Activated T-cell treated with anti-CD3 and anti-CD28 coated beads for 1 hour (primary cell): Measurements from ENCODE around the gene CCSER2.
"Not testable (repeated sequence)": the region's sequence is repeated elsewhere in the genome, so short reads cannot be mapped to it uniquely, and the experiment has no call there.

Experiments
- DNase-seq: peaks from one replicate; pipeline ENCODE4 v3.0.0-alpha.2; 2020; ENCODE audit warnings: low read depth

Gene CCSER2

DNA sequence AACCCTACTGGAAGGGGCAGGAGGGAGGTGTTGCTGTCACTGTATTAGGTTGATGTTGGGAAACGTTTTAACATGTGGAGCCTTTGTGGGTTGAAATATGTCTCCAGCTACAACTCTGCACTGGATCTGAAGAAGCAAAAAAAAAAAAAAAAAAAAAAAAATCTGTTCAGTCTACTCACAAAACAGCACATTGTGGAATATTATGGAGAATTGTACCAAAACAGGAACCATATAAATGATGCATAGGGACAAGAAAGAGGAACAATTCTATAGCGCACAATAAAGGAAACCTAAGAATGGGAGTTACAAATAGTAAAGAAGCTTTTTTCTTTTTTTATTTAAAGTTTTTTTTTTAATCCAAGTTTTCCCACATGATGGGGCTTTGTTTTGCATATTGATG is 63.8 kb downstream of the CCSER2 start:
- DNase-seq: no peak

DNA sequence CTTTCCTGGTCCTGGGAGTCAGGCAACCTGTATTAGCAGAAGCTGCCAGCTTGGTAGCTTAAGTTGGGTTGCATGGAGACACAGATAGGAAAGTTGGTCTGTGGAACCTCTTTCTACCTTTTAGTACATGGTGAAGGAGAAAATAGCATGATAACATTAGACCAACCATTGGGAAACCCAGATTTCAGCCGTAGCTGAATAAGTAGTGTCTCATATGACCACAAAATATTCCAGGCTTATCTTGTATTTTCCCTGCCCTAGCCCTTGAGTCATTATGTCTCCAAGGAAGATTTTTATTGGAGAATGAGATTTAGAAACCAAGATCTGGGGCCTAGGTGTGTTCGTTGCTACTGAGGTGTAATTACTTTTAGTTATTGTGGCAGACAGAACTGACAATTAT is 67.2 kb downstream of the CCSER2 start:
- no peak for DNase-seq

DNA sequence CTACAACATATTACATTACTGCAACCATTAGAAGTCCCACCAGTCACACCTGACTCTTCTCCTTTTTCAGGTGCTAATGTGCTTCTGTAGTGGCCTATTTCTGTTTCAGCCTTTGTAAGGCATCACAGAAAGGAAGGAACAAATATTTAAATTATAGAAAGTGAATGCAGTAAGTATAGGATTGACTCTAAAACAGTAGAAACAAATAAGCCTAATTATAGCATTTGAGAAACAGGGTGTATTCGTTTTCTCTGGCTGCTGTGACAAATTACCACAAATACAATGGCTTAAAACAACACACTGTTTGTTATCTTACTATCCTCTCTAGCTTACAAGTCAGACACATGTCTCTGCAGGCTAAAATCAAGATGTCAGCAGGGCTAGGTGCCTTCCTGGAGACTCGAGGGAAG is 69.4 kb downstream of the CCSER2 start:
- DNase-seq: no peak

DNA sequence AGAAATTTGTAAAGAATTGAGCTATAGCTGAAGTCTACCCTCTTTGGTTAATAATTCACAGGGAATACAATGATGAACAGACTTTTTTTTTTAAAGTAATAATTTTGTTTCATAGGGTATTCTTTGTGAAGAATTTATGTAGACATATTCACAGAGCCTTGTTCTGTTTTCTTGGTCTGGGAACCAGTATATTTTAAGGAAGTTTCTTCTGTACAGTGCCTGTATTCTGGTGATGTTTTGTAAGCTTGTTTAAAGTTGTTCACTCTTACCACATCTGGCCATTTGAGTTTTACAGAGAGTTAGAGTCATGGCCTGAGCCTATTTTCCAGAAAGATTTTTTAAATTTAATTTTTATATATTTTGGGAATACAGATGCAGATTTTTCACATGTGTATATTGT is 70.3 kb downstream of the CCSER2 start:
- no peak for DNase-seq

DNA sequence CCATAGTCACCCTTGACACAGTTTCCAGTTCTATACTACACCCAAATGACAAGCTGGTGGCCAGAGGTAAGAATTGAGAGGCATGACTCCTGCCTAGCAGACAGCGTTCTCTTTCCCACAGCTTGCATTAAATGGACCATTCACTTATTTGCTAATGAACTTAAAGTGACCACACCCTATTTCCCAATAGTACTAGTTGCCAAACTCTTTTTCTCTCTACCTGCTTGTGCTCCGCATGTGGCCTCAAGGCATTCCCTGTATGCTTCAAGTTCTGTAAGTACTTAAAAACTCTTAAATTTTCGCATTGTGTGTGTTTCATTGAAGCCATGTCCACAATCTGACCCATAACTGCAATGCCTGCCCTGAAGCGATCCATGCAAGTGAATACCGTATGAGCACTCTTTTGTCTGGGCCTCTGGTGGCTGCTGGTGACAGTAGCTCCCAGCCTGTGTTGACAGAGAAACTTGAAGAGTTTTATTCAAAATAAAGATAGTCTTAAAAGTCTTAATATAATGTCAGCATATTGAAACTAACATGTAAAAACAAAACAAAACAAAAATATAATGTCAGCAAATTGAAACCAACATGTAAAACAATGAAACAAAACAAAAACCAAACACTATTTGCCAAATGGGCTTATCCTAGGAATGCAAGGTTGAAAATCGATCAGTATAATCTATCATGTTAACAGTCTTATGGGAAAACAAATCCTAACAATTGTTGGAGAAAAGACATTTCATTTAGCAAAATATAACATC is 73.6 kb downstream of the CCSER2 start:
- DNase-seq: no peak

DNA sequence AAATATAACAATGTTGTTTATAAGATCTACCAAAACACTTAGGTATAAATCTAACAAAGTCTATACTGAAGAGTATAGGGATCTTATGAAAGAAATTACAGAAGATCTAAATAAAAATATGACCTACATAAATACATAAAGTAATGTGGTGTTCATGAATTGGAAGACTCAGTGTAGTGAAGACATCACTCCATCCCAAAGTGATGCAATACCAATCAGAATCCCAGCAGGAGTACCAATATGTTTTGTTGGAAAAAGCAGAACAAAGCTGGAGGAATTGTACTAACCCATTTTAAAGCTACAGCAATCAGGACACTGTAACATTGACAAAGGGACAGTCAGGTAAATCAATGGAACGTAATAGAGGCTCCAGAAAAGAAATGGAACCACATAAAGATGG is 76.4 kb downstream of the CCSER2 start:
- DNase-seq: no peak

DNA sequence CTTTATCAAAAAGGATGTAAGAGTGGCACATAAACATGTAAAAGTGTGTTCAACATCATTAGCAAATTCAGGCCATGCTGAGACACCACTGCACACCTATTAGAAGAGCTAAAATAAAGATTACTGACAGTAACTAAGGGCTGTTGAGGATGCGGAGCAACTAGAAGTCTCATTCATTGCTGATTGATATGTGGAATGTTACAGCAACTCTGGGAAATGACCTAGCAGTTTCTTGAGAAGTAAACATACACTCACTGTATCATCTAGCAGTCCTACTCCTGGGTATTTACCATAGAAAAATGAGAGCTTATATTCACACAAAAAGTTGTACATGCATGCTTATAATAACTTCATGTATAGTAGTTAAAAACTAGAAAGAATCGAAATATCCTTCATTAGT is 77.3 kb downstream of the CCSER2 start:
- no peak for DNase-seq

DNA sequence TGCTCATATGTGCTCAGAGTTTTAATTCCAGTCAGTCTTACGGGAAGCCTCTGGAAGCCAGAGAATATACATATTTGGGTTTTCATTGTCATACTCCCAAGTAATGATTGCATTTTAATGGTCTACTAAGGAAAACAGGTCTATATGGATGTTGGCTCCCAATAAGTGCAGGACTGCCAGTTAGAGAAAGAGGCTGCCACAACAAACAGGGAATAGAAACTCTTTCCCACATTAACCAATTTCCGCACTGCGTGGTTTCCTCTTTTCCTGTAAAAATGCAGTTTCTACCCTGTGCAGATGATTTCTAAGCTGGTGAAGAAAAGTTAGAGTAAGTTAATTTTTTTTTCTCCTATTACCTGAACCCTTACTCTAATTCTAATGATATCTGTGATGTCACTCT is 78.2 kb downstream of the CCSER2 start:
- no peak for DNase-seq

DNA sequence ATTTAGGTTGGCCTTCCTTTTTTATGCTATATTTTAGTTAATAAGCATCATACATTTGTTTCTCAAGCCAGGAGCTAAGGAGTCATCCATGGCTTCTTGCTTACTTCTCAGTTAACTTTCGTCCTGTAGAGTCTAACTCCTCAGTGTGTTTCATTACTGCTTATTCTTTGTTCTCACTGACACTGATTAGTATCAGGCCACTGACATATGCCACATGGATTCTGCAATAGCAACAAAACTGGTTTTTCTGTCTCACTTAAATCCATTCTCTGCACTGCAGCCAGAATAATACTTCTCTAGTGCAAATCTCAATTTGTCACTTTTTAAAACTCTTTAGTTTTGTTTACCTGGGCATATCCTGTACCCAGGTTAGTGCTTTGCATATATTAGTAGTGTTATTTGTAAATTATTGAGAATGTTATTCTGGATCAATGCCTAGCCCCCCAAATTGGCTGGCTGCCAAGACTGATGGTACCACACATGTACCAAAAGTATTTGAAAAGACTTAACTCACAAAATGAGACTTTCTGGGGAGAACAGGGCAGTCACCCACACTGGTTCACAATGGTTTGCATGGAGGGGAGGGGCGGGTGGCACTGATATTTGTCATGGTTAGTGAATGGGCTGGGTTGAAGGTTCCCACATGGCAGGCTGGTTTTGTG is 79.1 kb downstream of the CCSER2 start:
- DNase-seq: no peak

DNA sequence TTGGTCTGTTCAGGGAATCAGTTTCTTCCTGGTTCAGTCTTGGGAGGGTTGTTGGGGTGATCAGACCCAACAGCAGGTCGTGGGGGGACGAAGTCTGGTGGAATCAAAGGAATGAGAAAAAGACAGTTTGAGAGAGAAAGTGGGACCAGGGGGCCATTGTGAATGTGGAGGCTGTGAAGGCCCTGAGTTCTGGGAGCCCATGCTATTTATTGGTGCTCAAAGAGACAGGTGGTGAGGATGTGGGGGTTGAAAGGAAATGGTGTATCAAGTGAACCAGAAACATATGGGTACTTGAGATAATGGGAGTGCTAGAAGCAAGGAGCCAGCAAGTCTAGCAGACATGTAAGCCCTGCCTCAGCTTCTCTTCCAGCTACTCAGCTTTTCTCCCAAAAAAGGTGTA is 84.1 kb downstream of the CCSER2 start:
- DNase-seq: no peak

DNA sequence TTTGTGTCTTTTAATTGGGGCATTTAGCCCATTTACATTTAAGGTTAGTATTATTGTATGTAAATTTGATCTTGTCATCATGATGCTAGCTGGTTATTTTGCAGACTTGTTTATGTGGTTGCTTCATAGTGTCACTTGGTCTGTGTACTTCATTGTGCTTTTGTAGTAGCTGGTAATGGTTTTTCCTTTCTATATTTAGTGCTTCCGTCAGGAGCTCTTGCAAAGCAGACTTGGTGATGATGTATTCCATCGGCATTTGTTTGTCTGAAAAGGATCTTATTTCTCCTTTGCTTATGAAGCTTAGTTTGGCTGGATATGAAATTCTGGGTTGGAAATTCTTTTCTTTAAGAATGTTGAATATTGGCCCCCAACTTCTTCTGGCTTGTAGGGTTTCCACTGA is 85.7 kb downstream of the CCSER2 start:
- DNase-seq: not testable (repeated sequence)

DNA sequence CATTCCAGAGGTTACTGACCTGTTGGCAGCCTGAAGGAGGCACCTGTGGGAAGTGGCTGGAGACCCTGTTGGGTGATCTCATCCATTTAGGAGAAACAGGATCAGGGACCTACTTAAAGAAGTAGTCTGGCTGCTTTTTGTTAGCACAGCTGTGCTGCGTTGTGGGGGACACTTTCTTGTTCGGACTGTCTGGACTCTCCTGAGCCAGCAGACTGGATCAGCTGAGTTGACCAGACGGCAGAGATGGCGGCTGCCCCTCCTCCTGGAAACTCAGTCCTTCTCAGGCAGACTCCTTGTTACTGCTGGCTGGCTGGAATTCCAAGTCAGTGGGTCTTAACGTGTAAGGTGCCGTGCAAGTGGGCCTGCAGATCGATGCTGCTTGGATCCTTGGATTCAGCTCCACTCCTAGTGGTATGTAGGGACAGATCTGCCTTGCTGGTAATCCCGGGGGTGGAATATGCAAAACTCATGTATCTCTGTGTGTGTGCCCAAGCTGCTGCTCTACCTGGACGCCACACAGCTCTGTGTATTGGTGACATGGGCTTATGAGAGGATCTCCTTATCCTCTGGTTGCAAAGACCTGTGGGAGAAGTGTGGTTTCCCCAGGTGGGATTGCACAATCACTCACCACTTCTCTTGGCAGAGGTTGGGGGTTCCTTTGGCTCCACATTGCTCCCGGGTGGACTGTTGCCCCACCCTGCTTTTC is 87.3 kb downstream of the CCSER2 start:
- no peak for DNase-seq

DNA sequence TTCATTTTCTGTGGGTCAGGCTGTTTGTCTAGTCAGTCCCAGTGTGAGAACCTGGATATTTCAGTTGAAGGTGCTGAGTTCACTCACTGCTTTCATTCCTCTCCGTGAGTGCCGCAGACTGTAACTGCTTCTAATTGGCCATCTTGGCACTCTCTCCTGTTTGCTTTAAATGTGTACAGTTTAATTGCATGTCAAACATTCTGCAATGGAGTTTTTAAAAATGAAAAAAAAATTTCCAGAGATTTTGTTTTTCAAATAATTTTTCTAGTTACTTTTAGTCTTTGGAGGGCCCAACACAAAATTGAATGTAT is 87.8 kb downstream of the CCSER2 start:
- DNase-seq: no peak

DNA sequence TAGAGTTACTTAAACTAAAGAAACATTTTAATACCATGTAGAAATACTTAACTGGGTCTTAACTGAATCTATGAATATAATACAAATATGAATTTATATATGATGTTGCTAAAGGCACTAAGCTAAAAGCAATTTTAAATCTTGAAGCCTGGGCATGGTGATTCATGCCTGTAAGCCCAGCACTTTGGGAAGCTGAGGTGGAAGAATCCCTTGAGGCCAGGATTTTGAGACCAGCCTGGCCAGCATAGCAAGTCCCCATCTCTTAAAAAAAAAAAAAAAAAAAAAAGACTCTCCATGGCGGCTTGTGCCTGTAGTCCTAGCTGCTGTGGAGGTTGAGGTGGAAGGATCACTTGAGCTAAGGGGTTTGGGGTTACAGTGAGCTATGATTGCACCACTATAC is 95.3 kb downstream of the CCSER2 start:
- DNase-seq: no peak

DNA sequence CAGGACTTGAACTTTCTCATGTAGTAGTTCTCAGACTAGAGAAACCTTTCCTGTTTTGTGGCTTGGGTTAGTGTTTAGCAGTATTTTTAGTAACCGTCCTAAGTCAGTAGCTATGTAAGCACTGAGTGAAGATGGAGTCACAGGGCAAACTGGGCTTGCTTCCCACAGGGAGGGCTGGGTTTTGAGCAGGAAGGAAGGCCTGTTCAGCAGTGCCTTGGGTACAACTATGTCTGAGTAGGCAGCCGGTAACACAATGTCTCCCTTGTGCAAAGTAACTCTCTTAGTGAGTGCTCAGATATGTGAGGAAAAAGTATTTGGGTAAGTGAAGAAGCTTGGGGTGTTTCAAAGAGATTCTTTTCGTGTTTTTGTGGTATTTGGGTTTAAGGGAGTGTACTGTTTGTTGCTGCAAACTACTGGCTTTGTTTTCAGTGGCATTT is 96.4 kb downstream of the CCSER2 start:
- no peak for DNase-seq

DNA sequence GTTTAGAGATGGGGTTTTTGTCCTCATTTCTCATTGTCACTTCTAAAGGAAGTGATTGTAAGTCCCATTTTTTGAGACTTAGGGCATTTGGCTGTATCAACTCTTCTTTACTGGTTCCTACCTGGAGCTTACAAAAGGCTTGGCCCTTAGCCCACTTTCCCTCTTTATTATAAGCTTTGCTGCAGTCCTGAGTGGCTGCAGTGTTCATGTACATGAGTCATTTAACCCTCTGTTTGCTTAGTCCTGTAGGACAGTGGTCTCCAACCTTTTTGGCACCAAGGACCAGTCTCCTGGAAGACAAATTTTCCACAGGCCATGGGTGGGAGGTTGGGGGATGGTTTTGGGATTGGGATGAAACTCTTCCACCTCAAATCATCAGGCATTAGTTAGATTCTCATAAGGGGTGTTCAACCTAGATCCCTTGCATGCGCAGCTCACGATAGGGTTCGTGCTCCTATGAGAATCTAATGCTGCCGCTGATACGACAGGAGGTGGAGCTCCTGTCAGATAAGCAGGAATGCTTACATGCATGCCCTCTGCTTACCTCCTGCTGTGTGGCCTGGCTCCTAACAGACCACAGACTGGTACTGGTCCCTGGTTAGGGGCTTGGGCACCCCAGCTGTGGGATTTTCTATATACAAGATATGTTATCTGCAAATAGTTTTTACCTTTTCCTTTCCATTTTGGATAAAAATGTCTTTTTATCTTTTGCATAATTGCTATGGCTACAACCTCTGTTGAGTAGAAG is 99.7 kb downstream of the CCSER2 start:
- DNase-seq: no peak

DNA sequence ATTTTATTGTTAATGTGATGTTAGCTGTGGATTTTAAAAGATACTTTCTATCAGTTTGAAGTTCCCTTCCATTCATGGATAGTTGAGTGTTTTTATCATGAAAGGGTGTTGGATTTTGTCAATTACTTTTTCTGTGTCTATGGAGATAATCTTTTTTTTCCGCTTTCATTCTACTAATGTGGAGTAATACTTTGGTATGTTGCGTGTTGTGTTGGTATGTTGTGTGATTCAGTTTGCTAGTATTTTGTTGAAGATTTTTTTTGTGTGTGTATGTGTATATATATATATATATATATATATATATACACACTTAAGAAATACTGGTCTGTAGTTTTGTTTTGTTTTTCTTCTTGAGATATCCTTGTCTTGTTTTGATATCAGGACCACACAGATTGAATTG is 100.3 kb downstream of the CCSER2 start:
- DNase-seq: no peak

DNA sequence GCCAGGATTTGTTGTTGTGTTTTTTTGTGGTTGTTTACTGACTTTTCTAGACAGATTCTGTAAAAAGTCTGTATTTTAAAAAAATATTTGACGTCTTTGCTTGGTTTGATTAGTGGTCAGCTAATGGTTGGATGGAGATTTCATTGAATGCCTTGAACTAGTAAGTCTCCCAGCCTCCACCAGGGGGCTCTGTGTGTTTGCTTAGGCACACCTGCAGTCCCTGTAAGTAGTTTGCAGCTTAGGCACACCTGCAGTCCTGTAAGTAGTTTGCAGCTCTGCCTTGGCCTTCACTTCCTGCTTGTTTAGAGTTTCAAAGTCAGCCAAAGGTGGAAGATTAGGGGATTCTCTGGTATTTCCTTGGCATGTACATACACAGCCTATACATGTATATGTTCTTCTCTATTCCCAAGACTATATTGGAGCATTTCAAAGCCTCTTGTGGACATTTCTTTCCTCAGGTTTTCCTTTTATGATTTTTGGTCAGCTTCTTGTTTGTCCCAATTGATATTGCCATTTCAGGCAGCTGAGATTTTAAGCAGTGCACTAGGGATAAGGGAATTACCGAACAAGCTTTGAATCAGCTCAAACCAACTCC is 101.6 kb downstream of the CCSER2 start:
- DNase-seq: peak; percentile 55

DNA sequence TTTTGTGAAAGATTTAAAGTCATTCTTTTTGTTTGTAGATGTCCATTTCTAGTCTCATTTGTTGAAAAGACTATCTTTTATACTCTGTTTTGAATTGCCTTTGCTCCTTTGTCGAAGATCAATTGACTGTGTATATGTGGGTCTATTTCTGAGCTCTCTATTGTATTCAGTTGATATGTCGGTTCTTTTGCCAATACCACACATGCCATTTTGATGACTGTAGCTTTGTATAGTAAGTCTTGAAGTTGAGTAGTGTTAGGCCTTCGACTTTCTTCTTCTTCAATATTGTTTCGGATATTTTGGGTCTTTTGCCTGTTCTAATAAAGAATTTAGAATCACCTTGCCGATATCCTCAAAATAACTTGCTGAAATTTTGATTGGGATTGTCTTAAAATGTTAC is 104.5 kb downstream of the CCSER2 start:
- DNase-seq: no peak

DNA sequence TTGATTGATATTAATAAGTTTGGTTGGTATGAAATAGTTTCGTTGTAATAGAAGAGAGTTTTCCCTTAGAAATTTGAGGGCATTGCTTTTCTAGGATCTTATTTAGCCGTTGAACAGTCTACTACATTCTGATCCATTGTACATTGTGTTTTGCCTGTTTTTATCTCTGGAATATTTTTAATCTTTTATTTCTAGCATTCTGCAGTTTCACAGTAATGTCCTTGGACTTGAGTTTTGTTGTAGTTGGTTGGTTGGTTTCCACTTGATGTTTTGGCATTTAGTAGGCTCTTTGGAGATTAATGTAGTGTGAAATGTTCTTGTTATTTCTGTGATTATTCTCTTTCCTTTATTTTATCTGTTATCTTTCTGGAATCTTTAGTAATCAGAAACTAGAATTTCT is 112.4 kb downstream of the CCSER2 start:
- no peak for DNase-seq

DNA sequence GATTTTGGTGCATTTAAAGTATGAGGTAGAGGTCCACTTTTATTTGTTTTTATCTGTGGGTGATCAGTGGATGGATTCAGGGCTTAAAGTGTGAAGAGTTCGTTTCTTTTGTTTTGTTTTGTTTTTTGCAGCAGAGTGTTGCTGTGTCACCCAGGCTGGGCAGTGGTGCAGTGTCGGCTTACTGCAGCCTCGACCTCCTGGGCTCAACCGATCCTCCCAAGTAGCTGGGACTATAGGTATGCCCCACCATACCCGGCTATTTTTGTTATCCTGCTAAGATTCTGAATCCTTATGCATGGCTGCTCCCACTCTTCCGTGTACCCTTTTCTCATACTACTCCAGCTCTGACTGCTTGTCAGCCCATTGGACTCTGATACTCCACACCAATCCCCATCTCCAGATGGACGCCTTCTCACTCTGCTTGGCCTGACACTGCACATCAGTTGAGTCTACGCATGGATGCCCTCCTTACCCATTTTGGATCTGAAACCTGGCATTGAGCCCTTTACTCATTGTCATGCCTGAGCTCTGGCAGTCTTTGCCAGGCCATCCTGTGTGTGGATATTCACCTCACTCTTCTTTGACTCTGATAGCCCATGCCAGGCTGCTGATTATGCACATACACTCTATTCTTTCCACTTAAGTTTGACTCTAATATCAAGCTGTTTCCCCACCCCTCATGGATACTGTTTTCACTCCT is 119.5 kb downstream of the CCSER2 start:
- DNase-seq: no peak

DNA sequence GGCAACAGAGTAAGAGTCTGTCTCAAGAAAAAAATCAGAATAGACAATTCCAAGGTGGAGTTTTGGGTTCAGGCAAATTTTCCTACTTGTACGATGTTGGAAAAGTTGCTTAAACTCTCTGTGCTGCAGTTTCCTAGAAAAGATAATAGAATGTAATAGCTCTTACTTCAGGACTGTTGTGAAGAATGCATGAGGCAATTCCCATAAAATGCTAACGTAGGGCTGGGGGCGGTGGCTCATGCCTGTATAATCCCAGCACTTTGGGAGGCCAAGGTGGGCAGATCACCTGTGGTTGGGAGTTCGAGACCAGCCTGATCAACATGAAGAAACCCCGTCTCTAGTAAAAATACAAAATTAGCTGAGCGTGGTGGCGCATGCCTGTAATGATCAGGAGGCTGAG is 121.0 kb downstream of the CCSER2 start:
- DNase-seq: not testable (repeated sequence)
